Activated T-cell treated with anti-CD3 and anti-CD28 coated beads for 4 hours (primary cell): ENCODE data around the gene RCOR1.

Source experiments
- DNase-seq: peaks from one replicate; pipeline ENCODE4 v3.0.0-alpha.2; 2020

RCOR1 gene

DNA sequence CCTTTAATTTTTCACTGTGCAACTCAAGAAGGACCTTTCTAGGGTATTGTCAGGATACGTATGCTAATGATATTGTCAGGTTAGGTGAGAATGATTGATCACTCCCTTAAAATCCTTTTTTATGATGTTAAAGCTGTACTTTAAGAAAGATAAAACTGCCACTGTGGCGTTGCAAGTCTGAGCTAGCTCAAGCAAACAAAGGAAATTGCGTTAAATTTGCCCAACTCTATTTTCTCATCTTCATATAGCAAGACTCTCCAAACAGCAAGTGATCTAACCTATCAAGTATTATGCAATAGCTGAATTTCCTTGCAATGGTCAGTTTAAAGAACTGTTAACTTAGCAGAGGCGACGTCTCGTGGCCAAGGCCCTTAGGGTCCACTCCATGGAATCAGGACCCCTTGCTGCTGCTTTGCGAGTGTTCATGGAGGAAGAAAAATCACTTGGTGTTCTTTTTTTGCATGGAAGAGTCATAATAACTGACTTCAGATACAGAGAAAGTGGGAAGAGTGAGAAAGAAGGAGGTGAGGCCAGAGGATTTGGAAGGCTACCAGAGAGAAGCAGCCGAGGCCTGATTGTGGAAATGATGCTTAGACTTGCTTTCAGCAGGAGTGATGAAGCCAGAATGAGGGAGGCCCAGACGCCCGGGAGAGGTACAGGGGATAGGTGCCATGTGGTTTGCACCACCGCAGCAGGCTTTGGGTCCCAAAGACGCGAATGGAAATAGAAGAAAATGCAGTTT lies 187.3 kb downstream of the RCOR1 start:
- no peak for DNase-seq
